ENCODE results near the gene F10. TPM values are rescaled to one million over a fixed set of nuclear protein-coding genes. Genes with fewer than 3 reads are reported as not detected.

The F10 gene
- total RNA-seq, 2 donors from 2014 or later = 10.2 to 48.0 TPM

DNA sequence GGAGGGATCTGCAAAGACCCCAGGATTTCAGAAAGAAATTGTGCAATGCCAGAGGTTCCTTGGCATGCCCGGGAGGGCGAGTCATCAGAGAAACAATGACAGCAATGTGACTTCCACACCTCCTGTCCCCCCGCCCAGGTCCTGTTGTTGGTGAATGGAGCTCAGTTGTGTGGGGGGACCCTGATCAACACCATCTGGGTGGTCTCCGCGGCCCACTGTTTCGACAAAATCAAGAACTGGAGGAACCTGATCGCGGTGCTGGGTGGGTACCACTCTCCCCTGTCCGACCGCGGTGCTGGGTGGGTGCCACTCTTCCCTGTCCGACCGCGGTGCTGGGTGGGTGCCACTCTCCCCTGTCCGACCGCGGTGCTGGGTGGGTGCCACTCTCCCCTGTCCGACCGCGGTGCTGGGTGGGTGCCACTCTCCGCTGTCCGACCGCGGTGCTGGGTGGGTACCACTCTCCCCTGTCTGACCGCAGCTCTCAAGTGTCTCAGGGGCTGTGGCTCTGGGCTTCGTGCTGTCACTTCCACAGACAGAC is 5.2 kb upstream of the F10 start:
- Histone ChIP-seq H3K36me3 (no peaks in the 10 kb centered on the region), H3K4me3 (no peak overlapping the region), H3K9me3 (no peaks in the 10 kb centered on the region), H3K4me1 (replicated peaks) (no peaks in the 10 kb centered on the region), H3K27me3 (replicated peaks; ENCODE audit: insufficient read depth) (no peaks in the 10 kb centered on the region), H3K27ac (no peak overlapping the region)
- intact Hi-C loops (cut with DNase I) = no loop called here
- 89% methylated on average over 26 of the region's 26 CpGs for WGBS
- DNase-seq (ENCODE audit: low spot score) = no peak
- TF ChIP-seq, protein P1, sequence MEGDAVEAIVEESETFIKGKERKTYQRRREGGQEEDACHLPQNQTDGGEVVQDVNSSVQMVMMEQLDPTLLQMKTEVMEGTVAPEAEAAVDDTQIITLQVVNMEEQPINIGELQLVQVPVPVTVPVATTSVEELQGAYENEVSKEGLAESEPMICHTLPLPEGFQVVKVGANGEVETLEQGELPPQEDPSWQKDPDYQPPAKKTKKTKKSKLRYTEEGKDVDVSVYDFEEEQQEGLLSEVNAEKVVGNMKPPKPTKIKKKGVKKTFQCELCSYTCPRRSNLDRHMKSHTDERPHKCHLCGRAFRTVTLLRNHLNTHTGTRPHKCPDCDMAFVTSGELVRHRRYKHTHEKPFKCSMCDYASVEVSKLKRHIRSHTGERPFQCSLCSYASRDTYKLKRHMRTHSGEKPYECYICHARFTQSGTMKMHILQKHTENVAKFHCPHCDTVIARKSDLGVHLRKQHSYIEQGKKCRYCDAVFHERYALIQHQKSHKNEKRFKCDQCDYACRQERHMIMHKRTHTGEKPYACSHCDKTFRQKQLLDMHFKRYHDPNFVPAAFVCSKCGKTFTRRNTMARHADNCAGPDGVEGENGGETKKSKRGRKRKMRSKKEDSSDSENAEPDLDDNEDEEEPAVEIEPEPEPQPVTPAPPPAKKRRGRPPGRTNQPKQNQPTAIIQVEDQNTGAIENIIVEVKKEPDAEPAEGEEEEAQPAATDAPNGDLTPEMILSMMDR (IDR thresholded peaks at IDR 0.05) = no peak
- TF ChIP-seq POLR2AphosphoS5 (IDR thresholded peaks at IDR 0.05) (no peak), POLR2A (IDR thresholded peaks at IDR 0.05) (no peak)

DNA sequence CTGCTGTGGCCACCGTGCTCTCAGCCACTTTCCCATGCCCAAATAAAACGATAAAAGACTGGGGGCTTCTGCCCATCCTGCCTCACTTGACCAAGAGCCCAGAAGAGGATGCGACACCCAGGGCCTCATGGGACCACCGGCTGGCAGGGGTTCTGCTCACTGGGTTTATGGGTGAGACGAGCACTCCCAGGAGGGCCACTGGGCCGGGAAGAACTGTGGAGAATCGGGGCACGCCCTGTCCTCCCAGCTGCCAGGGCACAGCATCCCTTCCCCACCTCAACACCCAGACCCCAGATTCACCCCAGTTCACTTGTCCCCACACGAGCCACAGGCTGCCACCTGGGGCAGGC is 4.7 kb upstream of the F10 start:
- Histone ChIP-seq H3K27ac (no peak overlapping the region), H3K4me3 (no peak overlapping the region), H3K36me3 (no peaks in the 10 kb centered on the region), H3K9me3 (no peaks in the 10 kb centered on the region), H3K27me3 (replicated peaks; ENCODE audit: insufficient read depth) (no peaks in the 10 kb centered on the region), H3K4me1 (replicated peaks) (no peaks in the 10 kb centered on the region)
- DNase-seq (ENCODE audit: low spot score) = no peak
- TF ChIP-seq POLR2A (IDR thresholded peaks at IDR 0.05) = no peak
- TF ChIP-seq POLR2AphosphoS5 (IDR thresholded peaks at IDR 0.05) = no peak
- TF ChIP-seq, protein P1 (IDR thresholded peaks at IDR 0.05) = no peak
- 90% methylated on average over 8 of the region's 9 CpGs for WGBS
- intact Hi-C loops (cut with DNase I) = no loop called here

DNA sequence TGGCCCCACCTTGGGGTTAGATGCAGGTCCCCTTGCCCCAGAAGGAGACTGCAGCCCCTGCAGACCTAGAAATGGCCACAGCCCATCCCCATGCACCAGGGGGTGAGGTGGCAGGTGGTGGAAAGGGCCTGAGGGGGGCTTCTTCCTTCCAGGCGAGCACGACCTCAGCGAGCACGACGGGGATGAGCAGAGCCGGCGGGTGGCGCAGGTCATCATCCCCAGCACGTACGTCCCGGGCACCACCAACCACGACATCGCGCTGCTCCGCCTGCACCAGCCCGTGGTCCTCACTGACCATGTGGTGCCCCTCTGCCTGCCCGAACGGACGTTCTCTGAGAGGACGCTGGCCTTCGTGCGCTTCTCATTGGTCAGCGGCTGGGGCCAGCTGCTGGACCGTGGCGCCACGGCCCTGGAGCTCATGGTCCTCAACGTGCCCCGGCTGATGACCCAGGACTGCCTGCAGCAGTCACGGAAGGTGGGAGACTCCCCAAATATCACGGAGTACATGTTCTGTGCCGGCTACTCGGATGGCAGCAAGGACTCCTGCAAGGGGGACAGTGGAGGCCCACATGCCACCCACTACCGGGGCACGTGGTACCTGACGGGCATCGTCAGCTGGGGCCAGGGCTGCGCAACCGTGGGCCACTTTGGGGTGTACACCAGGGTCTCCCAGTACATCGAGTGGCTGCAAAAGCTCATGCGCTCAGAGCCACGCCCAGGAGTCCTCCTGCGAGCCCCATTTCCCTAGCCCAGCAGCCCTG is 4.2 kb upstream of the F10 start:
- H3K27me3 ChIP-seq (replicated peaks; ENCODE audit: insufficient read depth) = no peaks in the 10 kb centered on the region
- H3K36me3 ChIP-seq = no peaks in the 10 kb centered on the region
- no peaks in the 10 kb centered on the region for H3K9me3 ChIP-seq
- intact Hi-C loops (cut with DNase I) = no loop called here
- 91% methylated on average over 28 of the region's 42 CpGs for WGBS
- no peak for DNase-seq (ENCODE audit: low spot score)
- H3K4me1 ChIP-seq (replicated peaks) = no peaks in the 10 kb centered on the region
- no peak overlapping the region for H3K27ac ChIP-seq
- H3K4me3 ChIP-seq = no peak overlapping the region
- TF ChIP-seq POLR2AphosphoS5 (IDR thresholded peaks at IDR 0.05) (no peak), POLR2A (IDR thresholded peaks at IDR 0.05) (no peak)
- TF ChIP-seq, protein P1 (IDR thresholded peaks at IDR 0.05) = no peak

DNA sequence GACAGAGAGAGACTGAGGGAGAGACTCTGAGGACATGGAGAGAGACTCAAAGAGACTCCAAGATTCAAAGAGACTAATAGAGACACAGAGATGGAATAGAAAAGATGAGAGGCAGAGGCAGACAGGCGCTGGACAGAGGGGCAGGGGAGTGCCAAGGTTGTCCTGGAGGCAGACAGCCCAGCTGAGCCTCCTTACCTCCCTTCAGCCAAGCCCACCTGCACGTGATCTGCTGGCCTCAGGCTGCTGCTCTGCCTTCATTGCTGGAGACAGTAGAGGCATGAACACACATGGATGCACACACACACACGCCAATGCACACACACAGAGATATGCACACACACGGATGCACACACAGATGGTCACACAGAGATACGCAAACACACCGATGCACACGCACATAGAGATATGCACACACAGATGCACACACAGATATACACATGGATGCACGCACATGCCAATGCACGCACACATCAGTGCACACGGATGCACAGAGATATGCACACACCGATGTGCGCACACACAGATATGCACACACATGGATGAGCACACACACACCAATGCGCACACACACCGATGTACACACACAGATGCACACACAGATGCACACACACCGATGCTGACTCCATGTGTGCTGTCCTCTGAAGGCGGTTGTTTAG is 3.3 kb upstream of the F10 start:
- no peak for DNase-seq (ENCODE audit: low spot score)
- H3K9me3 ChIP-seq = no peaks in the 10 kb centered on the region
- H3K36me3 ChIP-seq = no peaks in the 10 kb centered on the region
- WGBS = 86% methylated on average over 16 of the region's 16 CpGs
- no peak overlapping the region for H3K27ac ChIP-seq
- no peaks in the 10 kb centered on the region for H3K27me3 ChIP-seq (replicated peaks; ENCODE audit: insufficient read depth)
- TF ChIP-seq POLR2AphosphoS5 (IDR thresholded peaks at IDR 0.05) = no peak
- TF ChIP-seq POLR2A (IDR thresholded peaks at IDR 0.05) = no peak
- TF ChIP-seq, protein P1 (IDR thresholded peaks at IDR 0.05) = no peak
- no peaks in the 10 kb centered on the region for H3K4me1 ChIP-seq (replicated peaks)
- intact Hi-C loops (cut with DNase I) = no loop called here
- no peak overlapping the region for H3K4me3 ChIP-seq

Data from prostate gland (tissue), 2 donors.